GM12873 (cell line): ENCODE measurements around the gene A1CF.

ENCODE experiments used
- CTCF ChIP-seq: IDR thresholded peaks from 2 replicates; pipeline ENCODE4 v1.5.1; 2012; ENCODE audit warnings: low read depth, mild to moderate bottlenecking, moderate library complexity, low read length, control low read depth; ENCODE audit not compliant: insufficient read depth; ENCODE audit errors: missing control alignments

A1CF gene

GRCh38 chr10:50917486-50917885 is 32.1 kb upstream of the A1CF start:
- no peak for TF ChIP-seq CTCF

GRCh38 chr10:50909334-50910014 is 24.0 kb upstream of the A1CF start:
- no peak for TF ChIP-seq CTCF

- TF ChIP-seq CTCF: no peak
Observed at GRCh38 chr10:50908366-50908765, 22.9 kb upstream of the A1CF start.

GRCh38 chr10:50896721-50897120 is 11.3 kb upstream of the A1CF start:
- no peak for TF ChIP-seq CTCF

- no peak for TF ChIP-seq CTCF
Observed at GRCh38 chr10:50894312-50894711, 8.9 kb upstream of the A1CF start.

- TF ChIP-seq CTCF: no peak
Observed at GRCh38 chr10:50892467-50892866, 7.0 kb upstream of the A1CF start.

- no peak for TF ChIP-seq CTCF
Observed at GRCh38 chr10:50884302-50884701, 1.1 kb downstream of the A1CF start.
